ENCODE data around the gene DLL1. TPM values are rescaled to one million over a fixed set of nuclear protein-coding genes. Genes with fewer than 3 reads are reported as not detected.

DLL1 gene
- total and polyA plus RNA-seq, 8 donors, result 10.8 to 21.6 (median 15.3) TPM

DNA sequence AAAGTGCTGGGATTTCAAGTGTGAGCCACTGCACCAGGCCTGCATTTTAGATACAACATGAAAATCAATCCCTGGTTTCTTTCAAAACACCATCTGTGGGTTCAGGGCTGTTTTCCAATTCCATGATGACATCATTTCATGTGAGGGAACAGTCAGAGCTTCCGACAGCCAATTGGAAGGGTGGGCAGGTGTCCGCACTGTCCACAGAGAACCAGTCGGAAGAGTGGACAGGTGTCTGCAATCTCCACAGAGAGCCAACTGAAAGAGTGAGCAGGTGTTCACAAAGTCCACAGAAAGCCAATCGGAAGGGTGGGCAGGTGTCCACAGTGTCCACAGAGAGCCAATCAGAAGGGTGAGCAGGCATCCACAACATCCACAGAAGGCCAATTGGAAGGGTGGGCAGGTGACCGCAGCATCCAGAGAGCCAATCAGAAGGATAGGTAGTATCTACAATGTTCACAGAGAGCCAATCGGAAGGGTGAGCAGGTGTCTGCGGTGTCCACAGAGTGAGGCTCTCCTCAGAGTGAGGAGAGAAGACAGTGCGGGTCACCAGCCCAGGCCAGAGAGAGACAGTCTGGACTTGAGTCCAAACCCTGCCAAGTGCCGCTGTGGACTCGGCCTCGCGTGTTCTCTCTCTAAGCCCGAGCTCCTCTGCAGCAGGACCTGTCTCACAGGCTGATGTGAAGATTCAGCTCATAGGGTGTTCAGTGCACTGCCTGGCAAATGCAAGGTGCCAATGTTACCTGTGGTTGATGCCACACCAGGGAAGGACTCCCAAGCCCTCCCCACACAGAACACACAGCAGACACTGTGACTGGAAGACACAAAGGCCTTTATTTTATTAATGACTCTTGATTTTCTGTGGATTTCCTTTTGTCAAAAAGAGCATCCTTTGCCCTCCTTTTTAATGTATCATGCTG, 57.3 kb downstream of the DLL1 start:
- no peak for TF ChIP-seq CTCF (IDR thresholded peaks at IDR 0.05)
- FAIRE-seq (no peak), DNase-seq (peak in 3 of 6 donors; percentile 16 to 48 (median 21)), ATAC-seq (peak in 2 of 4 donors; percentile 44 to 74)
- H3K27me3 ChIP-seq, result no peaks in the 10 kb centered on the region
- 89 to 93% methylated on average over 13 of the region's 13 CpGs for WGBS, 2 donors
- H3K36me3 ChIP-seq, result no peaks in the 10 kb centered on the region
- intact Hi-C loops (cut with DNase I), result loop anchor here in 1 of 3 donors (5.0 kb wide), 1 partner anchor 51 kb away; no protein-coding TSS in a partner anchor
- H3K9me3 ChIP-seq, result no peaks in the 10 kb centered on the region
- H3K4me1 ChIP-seq, result peaks cover under 1 to 9% (median 4%) of the 10 kb centered on the region in 3 donors
- no peak overlapping the region for H3K4me3 ChIP-seq
- no peak overlapping the region for H3K27ac ChIP-seq

Small RNAs within 50 kb of the gene (microRNA-seq; reads per million reads assigned to microRNA genes)
- gene MIR4644, result 0 reads per million in 2 donors

Other genes starting within 250 kb of the DLL1 start
- gene FAM120B, start 15.7 kb upstream of the DLL1 start, total RNA-seq, result 10 to 100 TPM; 10.4 to 18.7 (median 13.3) TPM
- gene FAM120B, start 15.7 kb upstream of the DLL1 start, polyA plus RNA-seq, result 1 to 10 TPM; 5.6 to 9.0 TPM